Measurements from ENCODE around the gene P3R3URF.

DNA sequence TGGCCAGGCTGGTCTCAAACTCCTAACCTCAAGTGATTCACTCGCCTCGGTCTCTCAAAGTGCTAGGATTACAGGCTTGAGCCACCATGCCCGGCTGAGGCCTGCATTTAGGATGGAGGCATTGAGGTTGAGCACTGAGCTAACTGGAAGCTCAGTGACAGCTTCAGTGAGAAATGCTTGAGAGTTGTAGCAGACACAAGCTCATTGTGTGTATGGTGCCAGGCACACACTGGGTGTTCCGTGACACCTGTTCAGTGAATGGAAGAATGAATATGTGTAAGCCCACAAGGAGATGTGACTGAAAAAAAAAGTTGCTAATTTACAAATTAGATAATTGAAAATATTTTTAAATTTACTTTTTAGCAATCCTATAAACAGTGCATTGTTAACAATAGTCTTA lies 48.7 kb upstream of the P3R3URF start:
- TF ChIP-seq POLR2A (IDR thresholded peaks at IDR 0.05; ENCODE audit: borderline replicate concordance, extremely low read depth, insufficient read depth, insufficient read length): no peak
- TF ChIP-seq JUND (IDR thresholded peaks at IDR 0.05): no peak
- TF ChIP-seq, protein P1, sequence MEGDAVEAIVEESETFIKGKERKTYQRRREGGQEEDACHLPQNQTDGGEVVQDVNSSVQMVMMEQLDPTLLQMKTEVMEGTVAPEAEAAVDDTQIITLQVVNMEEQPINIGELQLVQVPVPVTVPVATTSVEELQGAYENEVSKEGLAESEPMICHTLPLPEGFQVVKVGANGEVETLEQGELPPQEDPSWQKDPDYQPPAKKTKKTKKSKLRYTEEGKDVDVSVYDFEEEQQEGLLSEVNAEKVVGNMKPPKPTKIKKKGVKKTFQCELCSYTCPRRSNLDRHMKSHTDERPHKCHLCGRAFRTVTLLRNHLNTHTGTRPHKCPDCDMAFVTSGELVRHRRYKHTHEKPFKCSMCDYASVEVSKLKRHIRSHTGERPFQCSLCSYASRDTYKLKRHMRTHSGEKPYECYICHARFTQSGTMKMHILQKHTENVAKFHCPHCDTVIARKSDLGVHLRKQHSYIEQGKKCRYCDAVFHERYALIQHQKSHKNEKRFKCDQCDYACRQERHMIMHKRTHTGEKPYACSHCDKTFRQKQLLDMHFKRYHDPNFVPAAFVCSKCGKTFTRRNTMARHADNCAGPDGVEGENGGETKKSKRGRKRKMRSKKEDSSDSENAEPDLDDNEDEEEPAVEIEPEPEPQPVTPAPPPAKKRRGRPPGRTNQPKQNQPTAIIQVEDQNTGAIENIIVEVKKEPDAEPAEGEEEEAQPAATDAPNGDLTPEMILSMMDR (IDR thresholded peaks at IDR 0.05 in 2 of 3, conservative IDR thresholded peaks at IDR 0.05 in 1 of 3; ENCODE audit: borderline replicate concordance in 1 of 3, insufficient read depth in 1 of 3, low read depth in 2 of 3, low read length in 2 of 3): no peak
- TF ChIP-seq CEBPB (IDR thresholded peaks at IDR 0.05; ENCODE audit: low read depth): no peak
- TF ChIP-seq RAD21 (IDR thresholded peaks at IDR 0.05; ENCODE audit: low read depth): no peak
